Measurements from ENCODE around the gene TM4SF5.

DNA sequence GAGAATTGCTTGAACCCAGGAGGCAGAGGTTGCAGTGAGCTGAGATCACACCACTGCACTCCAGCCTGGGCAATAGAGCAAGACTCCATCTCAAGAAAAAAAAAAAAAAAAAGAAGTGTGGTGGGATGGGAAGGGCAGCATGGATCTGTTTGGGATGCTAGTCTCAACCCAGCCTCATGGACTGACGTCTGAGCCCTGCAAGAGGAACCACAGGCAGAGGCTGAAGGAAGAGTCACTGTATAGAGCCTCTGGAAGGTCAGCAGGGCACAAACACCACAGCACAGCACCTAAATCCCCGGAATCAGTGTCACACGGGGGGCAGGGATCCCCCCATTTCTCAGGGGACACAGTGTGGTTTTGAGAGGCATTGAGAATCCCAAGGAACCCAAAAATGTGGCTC is 21.1 kb upstream of the TM4SF5 start:
- TF ChIP-seq EZH2 (IDR thresholded peaks at IDR 0.05) (no peak), POLR2AphosphoS5 (IDR thresholded peaks at IDR 0.05; ENCODE audit: borderline replicate concordance, low read depth, low read length) (no peak)
